SK-N-SH (cell line): ENCODE results near the gene CSRP3. TPM values are rescaled to one million over a fixed set of nuclear protein-coding genes. Genes with fewer than 3 reads are reported as not detected.

Experiments
- CTCF ChIA-PET: fragments of 300-600, 350-600 bp; formaldehyde crosslinking; extraction: SDS; loops from one replicate; lab custom pipeline; 2021; lab: Yijun Ruan, JAX
- POLR2A ChIA-PET: fragments of 350-600 bp; sonication (Branson Sonifier 250); formaldehyde crosslinking; extraction: SDS; loops from one replicate; lab custom pipeline; 2020; ENCODE audit warnings: antibody characterized with exemption, inconsistent platforms; lab: Yijun Ruan, JAX
- DNase-seq: peaks from one replicate; pipeline ENCODE4 v3.0.0; 2012
- H2AFZ ChIP-seq: fragments of 200-600 bp; sonication (generic); 2 replicates; pipeline ENCODE4 v1.8.1; 2016; ENCODE audit warnings: antibody characterized with exemption, mild to moderate bottlenecking, low read depth
- H3F3A ChIP-seq: fragments of 200-600 bp; sonication (generic); replicated peaks from 2 replicates; pipeline ENCODE3; 2016; ENCODE audit warnings: antibody characterized with exemption, mild to moderate bottlenecking; ENCODE audit not compliant: insufficient read depth
- H3K27ac ChIP-seq, 2 experiments: fragments of 200-500 bp in 1 of 2; fragments of 200-600 bp in 1 of 2; sonication (Bioruptor generic) in 1 of 2; sonication (generic), shearing (Covaris generic) in 1 of 2; 2 replicates each; pipeline versions ENCODE4 v1.5.1 to v1.6.1; 2014 to 2016; ENCODE audit warnings: low read depth in 2 of 2, inconsistent platforms in 1 of 2, low read length in 1 of 2, mild to moderate bottlenecking in 1 of 2, mixed read lengths in 1 of 2
- H3K27me3 ChIP-seq: fragments of 200-600 bp; sonication (generic), shearing (Covaris generic); 2 replicates; pipeline ENCODE4 v1.6.1; 2016; ENCODE audit warnings: mixed run types; ENCODE audit not compliant: insufficient read depth
- H3K36me3 ChIP-seq, 2 experiments: fragments of 200-500 bp in 1 of 2; fragments of 200-600 bp in 1 of 2; sonication (Bioruptor generic) in 1 of 2; sonication (generic) in 1 of 2; replicated peaks in 1 of 2; 2 replicates each; pipeline versions ENCODE3 to v1.5.1; 2014 to 2016; ENCODE audit warnings: low read length in 1 of 2, mild to moderate bottlenecking in 1 of 2; ENCODE audit not compliant: insufficient read depth in 2 of 2, control insufficient read depth in 1 of 2
- H3K4me1 ChIP-seq, 2 experiments: fragments of 200-500 bp in 1 of 2; fragments of 200-600 bp in 1 of 2; sonication (Bioruptor generic) in 1 of 2; sonication (generic), shearing (Covaris generic) in 1 of 2; 2 replicates each; pipeline versions ENCODE4 v1.5.1 to v1.6.1; 2014 to 2016; ENCODE audit warnings: low read depth in 1 of 2, low read length in 1 of 2, mixed run types in 1 of 2; ENCODE audit not compliant: insufficient read depth in 2 of 2, control insufficient read depth in 1 of 2
- H3K4me2 ChIP-seq: fragments of 200-600 bp; sonication (generic), shearing (Covaris generic); 2 replicates; pipeline ENCODE4 v1.6.1; 2017; ENCODE audit warnings: mixed run types
- H3K4me3 ChIP-seq, 2 experiments: fragments of 200-500 bp in 1 of 2; fragments of 200-600 bp in 1 of 2; sonication (Bioruptor generic) in 1 of 2; sonication (generic), shearing (Covaris generic) in 1 of 2; 2 replicates each; pipeline versions ENCODE4 v1.5.1 to v1.8.1; 2014 to 2016; ENCODE audit warnings: low read depth in 2 of 2, inconsistent platforms in 1 of 2, low read length in 1 of 2, mild to moderate bottlenecking in 1 of 2, mixed read lengths in 1 of 2, moderate library complexity in 1 of 2
- H3K79me2 ChIP-seq: fragments of 200-600 bp; sonication (generic); 2 replicates; pipeline ENCODE4 v1.8.1; 2017; ENCODE audit warnings: mild to moderate bottlenecking; ENCODE audit not compliant: insufficient read depth
- H3K9ac ChIP-seq: fragments of 200-600 bp; sonication (generic); 2 replicates; pipeline ENCODE4 v1.6.1; 2017; ENCODE audit warnings: mixed run types
- H3K9me2 ChIP-seq: fragments of 200-600 bp; sonication (generic); 2 replicates; pipeline ENCODE4 v1.6.1; 2017; ENCODE audit warnings: mixed run types
- H3K9me3 ChIP-seq: fragments of 200-600 bp; sonication (generic); 2 replicates; pipeline ENCODE4 v1.6.1; 2017; ENCODE audit warnings: mixed run types, mild to moderate bottlenecking, moderate library complexity
- H4K20me1 ChIP-seq: fragments of 200-600 bp; sonication (generic); 2 replicates; pipeline ENCODE4 v1.6.1; 2017; ENCODE audit warnings: mild to moderate bottlenecking, mixed run types; ENCODE audit not compliant: insufficient read depth
- CTCF ChIP-seq: fragments of 200-600 bp; sonication (generic); IDR thresholded peaks from 2 replicates; pipeline ENCODE4 v1.6.1; 2017; ENCODE audit warnings: antibody characterized with exemption, mild to moderate bottlenecking, moderate library complexity
- ELF1 ChIP-seq: IDR thresholded peaks from 2 replicates; pipeline ENCODE4 v1.4.0; 2012
- EP300 ChIP-seq, 2 experiments: IDR thresholded peaks; 2 replicates each; pipeline versions ENCODE4 v1.4.0 to v1.6.1; 2012; ENCODE audit warnings: borderline replicate concordance in 1 of 2, low read depth in 1 of 2, low read length in 1 of 2
- FOXJ3 ChIP-seq: sonication (generic); formaldehyde crosslinking; IDR thresholded peaks from 2 replicates; pipeline ENCODE4 v1.5.1; 2020; ENCODE audit warnings: mild to moderate bottlenecking, missing genetic modification reagents
- FOXM1 ChIP-seq: IDR thresholded peaks from 2 replicates; pipeline ENCODE4 v1.4.0; 2012; ENCODE audit warnings: low read depth, mild to moderate bottlenecking
- GATA2 ChIP-seq: sonication (generic); formaldehyde crosslinking; IDR thresholded peaks from 2 replicates; pipeline ENCODE4 v1.5.0; 2020; ENCODE audit warnings: mild to moderate bottlenecking, missing genetic modification reagents
- JUND ChIP-seq: IDR thresholded peaks from 2 replicates; pipeline ENCODE4 v1.4.0; 2012
- MEF2A ChIP-seq: IDR thresholded peaks from 2 replicates; pipeline ENCODE4 v1.4.0; 2012; ENCODE audit warnings: low read depth, borderline replicate concordance
- MXI1 ChIP-seq: IDR thresholded peaks from 2 replicates; pipeline ENCODE4 v1.6.1; 2012; ENCODE audit warnings: mild to moderate bottlenecking, low read depth, low read length, improper control_type of control experiment
- NFIC ChIP-seq: IDR thresholded peaks from 2 replicates; pipeline ENCODE4 v1.4.0; 2012; ENCODE audit warnings: borderline replicate concordance
- NRF1 ChIP-seq: IDR thresholded peaks from 2 replicates; pipeline ENCODE4 v1.6.1; 2012; ENCODE audit warnings: low read depth, mild to moderate bottlenecking, low read length
- PBX3 ChIP-seq: IDR thresholded peaks from 2 replicates; pipeline ENCODE4; 2012
- POLR2AphosphoS5 ChIP-seq: IDR thresholded peaks from 2 replicates; pipeline ENCODE4 v1.6.1; 2012; ENCODE audit warnings: low read depth, low read length
- RAD21 ChIP-seq: IDR thresholded peaks from 2 replicates; pipeline ENCODE4 v1.6.1; 2012; ENCODE audit warnings: mild to moderate bottlenecking, low read length
- RCOR1 ChIP-seq: fragments of 150-350 bp; IDR thresholded peaks from 2 replicates; pipeline ENCODE4 v1.6.1; 2017; ENCODE audit warnings: antibody characterized with exemption, low read length
- RXRA ChIP-seq: IDR thresholded peaks from 2 replicates; pipeline ENCODE4 v1.4.0; 2012; ENCODE audit warnings: low read depth, mild to moderate bottlenecking, borderline replicate concordance
- TAF1 ChIP-seq: IDR thresholded peaks from 2 replicates; pipeline ENCODE4 v1.6.1; 2012; ENCODE audit warnings: low read depth, mild to moderate bottlenecking, low read length, moderate library complexity, borderline replicate concordance
- TCF12 ChIP-seq: IDR thresholded peaks from 2 replicates; pipeline ENCODE4 v1.4.0; 2012
- TEAD4 ChIP-seq: IDR thresholded peaks from 2 replicates; pipeline ENCODE4 v1.4.0; 2012; ENCODE audit warnings: mild to moderate bottlenecking, borderline replicate concordance; ENCODE audit not compliant: insufficient read depth
- YY1 ChIP-seq: IDR thresholded peaks from 2 replicates; pipeline ENCODE4 v1.4.0; 2012; ENCODE audit warnings: low read depth, mild to moderate bottlenecking
- ZBTB33 ChIP-seq: IDR thresholded peaks from 2 replicates; pipeline ENCODE4 v1.4.0; 2012; ENCODE audit warnings: low read depth, borderline replicate concordance
- WGBS: methylation state at CpG from one replicate; pipeline ENCODE4 v1.1.6; 2017; ENCODE audit warnings: low lambda C conversion rate; 5-methylcytosine and 5-hydroxymethylcytosine counted together
- polyA plus RNA-seq, 3 experiments: library from polyadenylated mRNA; depleted of rRNA; stranded (reverse); fragments of >200 nt; gene quantifications; 2 replicates each; pipeline ENCODE4 v1.2.3, GENCODE V29; 2012

Gene CSRP3
- polyA plus RNA-seq, 1 of the 3 experiments (the other 2 are of a cell fraction), result not detected

- ChIA-PET CTCF (interaction anchor here (0.9 to 2.2 kb wide), 4 partner anchors 9 to 321 kb away, joined by 3 to 4 read pairs (median 4); partner anchors contain the start of gene ZDHHC13), POLR2A (no interaction called here)
- no peak overlapping the region for H3K4me3 ChIP-seq
- H3K9me2 ChIP-seq, result no peaks in the 10 kb centered on the region
- H2AFZ ChIP-seq, result no peak overlapping the region
- no peak overlapping the region for H3K9ac ChIP-seq
- H3K36me3 ChIP-seq, result peaks cover 0 to 8% of the 10 kb centered on the region in 2 experiments
- H3K27me3 ChIP-seq, result no peaks in the 10 kb centered on the region
- H3K4me2 ChIP-seq, result no peak overlapping the region
- no peak for DNase-seq
- no peak overlapping the region for H3K27ac ChIP-seq
- no peak for TF ChIP-seq POLR2AphosphoS5
- TF ChIP-seq FOXJ3, result no peak
- TF ChIP-seq EP300 (IDR thresholded peaks at IDR 0.05; ENCODE audit: borderline replicate concordance in 1 of 2, low read depth in 1 of 2, low read length in 1 of 2), result no peak
- TF ChIP-seq RXRA, result no peak
- no peak for TF ChIP-seq ZBTB33
- no peak for TF ChIP-seq TEAD4
- no peak for TF ChIP-seq RAD21
- TF ChIP-seq ELF1, result no peak
- TF ChIP-seq JUND, result no peak
- no peak for TF ChIP-seq NRF1
- TF ChIP-seq NFIC, result no peak
- no peak for TF ChIP-seq MXI1
- TF ChIP-seq TCF12, result no peak
- 94% methylated on average over 3 of the region's 5 CpGs for WGBS
- no peaks in the 10 kb centered on the region for H3K79me2 ChIP-seq
- H4K20me1 ChIP-seq, result no peaks in the 10 kb centered on the region
- no peaks in the 10 kb centered on the region for H3K9me3 ChIP-seq
- H3F3A ChIP-seq, result no peaks in the 10 kb centered on the region
- no peaks in the 10 kb centered on the region; a peak in 2 of 4 replicates for H3K4me1 ChIP-seq
Observed at GRCh38 chr11:19229671-19230070, 27.9 kb upstream of the CSRP3 start.

- Histone ChIP-seq H3K4me2 (no peak overlapping the region), H3K4me1 (no peaks in the 10 kb centered on the region; a peak in 2 of 4 replicates), H3K9me2 (no peaks in the 10 kb centered on the region), H3K9me3 (no peaks in the 10 kb centered on the region), H3F3A (no peaks in the 10 kb centered on the region), H3K4me3 (no peak overlapping the region), H4K20me1 (no peaks in the 10 kb centered on the region), H3K27ac (no peak overlapping the region), H3K36me3 (peaks cover 0 to 5% of the 10 kb centered on the region in 2 experiments), H2AFZ (no peak overlapping the region), H3K27me3 (no peaks in the 10 kb centered on the region), H3K79me2 (no peaks in the 10 kb centered on the region), H3K9ac (no peak overlapping the region)
- WGBS, result 83% methylated on average over 3 of the region's 3 CpGs
- no peak for DNase-seq
- ChIA-PET POLR2A (no interaction called here), CTCF (interaction anchor here (1.4 to 2.2 kb wide), 2 partner anchors 10 to 112 kb away, joined by 4 read pairs; partner anchors contain the start of gene ZDHHC13)
- TF ChIP-seq PBX3 (no peak), RCOR1 (no peak), CTCF (no peak), NRF1 (no peak), YY1 (no peak), GATA2 (CRISPR knock-in tag) (no peak), FOXM1 (no peak), MEF2A (no peak), NFIC (no peak), MXI1 (no peak), TAF1 (no peak)
Observed at GRCh38 chr11:19228968-19229367, 27.2 kb upstream of the CSRP3 start.
